Choroid plexus epithelial cell (primary cell): Measurements from ENCODE around the gene LCN10.
A peak's percentile ranks its signal among the peaks of the same experiment; 100 is the strongest.
"Not testable (repeated sequence)": the region's sequence is repeated elsewhere in the genome, so short reads cannot be mapped to it uniquely, and the experiment has no call there.

ENCODE experiments used
- DNase-seq: peaks from one replicate; pipeline ENCODE4 v3.0.0-alpha.2; 2010; ENCODE audit warnings: low read depth
- H3K4me3 ChIP-seq: 2 replicates; pipeline ENCODE4 v1.5.1; 2011; ENCODE audit warnings: low read depth, mild to moderate bottlenecking, control low read depth, low read length, moderate library complexity
- TF ChIP-seq, protein P1 (sequence below): conservative IDR thresholded peaks from 2 replicates; pipeline ENCODE4 v1.5.1; 2011; ENCODE audit warnings: low read depth, mild to moderate bottlenecking, control low read depth, inconsistent platforms, low read length, moderate library complexity

Gene LCN10

DNA sequence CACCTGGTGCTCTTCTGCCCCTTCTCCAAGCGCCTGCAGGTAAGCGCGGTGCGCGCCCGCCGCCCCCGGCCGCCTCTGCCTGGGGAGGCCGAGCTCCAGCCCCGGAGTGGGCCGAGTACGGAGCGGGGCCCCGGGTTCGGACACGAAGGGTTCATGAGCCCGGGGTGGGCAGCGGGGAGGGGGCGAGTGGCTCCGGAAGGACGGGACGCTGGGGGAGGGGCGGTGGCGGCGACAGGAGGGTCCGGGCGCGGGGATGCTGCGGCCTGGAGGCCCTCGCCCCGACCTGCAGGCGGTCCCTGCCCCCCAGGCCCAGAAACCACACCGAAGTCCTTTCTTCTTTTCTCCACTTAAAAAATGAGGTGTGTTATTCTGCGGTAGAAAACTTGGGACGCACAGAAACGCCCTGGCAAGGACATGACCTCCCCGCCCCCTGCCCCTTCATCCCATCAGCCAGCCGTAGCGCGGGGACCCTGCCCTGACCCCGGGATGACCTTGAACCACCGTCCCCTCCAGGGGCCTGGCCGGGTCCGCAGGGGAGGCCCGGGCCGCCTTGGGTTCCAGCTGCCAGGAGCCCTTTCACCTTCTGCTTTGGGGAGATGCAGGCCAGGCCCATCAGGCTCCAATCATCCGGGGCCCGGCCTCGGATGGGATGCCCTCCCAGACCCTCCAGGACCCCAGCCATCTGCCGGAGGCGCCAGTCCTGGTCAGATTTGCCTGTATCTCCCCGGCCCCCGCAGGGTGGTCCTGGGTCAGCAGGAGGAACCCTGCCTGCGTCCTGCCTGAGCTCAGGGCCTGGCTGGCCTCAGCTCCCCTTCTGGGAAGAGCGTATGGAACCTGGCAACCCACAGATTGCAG, 29.8 kb downstream of the LCN10 start:
- TF ChIP-seq, protein P1, sequence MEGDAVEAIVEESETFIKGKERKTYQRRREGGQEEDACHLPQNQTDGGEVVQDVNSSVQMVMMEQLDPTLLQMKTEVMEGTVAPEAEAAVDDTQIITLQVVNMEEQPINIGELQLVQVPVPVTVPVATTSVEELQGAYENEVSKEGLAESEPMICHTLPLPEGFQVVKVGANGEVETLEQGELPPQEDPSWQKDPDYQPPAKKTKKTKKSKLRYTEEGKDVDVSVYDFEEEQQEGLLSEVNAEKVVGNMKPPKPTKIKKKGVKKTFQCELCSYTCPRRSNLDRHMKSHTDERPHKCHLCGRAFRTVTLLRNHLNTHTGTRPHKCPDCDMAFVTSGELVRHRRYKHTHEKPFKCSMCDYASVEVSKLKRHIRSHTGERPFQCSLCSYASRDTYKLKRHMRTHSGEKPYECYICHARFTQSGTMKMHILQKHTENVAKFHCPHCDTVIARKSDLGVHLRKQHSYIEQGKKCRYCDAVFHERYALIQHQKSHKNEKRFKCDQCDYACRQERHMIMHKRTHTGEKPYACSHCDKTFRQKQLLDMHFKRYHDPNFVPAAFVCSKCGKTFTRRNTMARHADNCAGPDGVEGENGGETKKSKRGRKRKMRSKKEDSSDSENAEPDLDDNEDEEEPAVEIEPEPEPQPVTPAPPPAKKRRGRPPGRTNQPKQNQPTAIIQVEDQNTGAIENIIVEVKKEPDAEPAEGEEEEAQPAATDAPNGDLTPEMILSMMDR: no peak
- peak overlapping the region; percentile 26 for H3K4me3 ChIP-seq

DNA sequence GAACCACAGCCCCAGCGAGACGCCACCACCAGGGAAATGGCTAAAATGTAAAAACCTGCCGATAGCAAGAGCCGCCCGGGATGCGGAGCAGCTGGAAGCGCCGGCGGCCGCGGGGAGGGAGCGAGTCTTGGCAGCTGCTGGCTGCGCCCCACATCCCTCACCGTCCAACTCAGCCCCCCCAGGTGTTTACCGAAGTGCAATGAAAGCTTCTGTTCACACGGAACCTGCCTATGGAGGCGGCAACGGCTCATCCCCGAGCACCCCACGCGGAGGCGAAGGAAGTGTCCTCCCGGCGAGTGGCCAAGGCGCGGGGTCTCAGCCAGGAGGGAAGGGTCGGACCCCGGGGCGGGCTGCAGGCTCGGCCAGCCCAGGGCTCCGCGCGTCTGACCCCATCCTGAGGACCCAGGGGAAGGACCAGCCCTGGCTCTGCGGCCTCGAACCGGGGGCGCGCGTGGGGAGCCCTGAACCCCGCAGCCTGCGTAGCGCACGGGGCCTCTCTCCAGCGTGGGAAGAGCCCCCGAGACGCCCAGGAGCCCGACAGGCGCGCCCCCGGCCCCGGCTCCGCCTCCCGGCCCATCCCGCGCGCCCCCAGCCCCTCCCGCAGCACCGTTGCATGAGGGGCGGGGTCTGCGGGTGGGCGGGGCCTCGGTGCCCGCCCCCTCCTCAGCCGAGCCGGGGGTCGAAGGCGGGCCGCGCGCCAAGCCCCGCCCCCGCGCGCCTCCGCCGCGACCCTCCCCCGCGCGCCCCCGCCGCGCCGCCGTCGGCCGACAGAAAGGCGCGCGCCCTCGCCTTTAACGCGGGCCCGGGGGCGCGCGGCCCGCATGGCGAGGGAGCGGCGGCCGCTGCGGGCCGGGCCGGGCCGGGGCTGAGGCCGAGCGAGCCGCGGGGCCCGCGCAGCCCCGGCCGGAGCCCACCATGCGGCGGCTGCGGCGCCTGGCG, 30.7 kb downstream of the LCN10 start, which contains the start of gene DIPK1B:
TSS of gene DIPK1B (plus strand) at position 822 of the 939 bp plus-strand sequence. CDS start at position 916, 94 bp downstream.
- TF ChIP-seq, protein P1: no peak
- DNase-seq: no peak
- peak within 1 kb of the TSS; percentile 26 for H3K4me3 ChIP-seq

More for the DNA sequence above, 29.8 kb downstream of the LCN10 start:
- no peak for DNase-seq

DNA sequence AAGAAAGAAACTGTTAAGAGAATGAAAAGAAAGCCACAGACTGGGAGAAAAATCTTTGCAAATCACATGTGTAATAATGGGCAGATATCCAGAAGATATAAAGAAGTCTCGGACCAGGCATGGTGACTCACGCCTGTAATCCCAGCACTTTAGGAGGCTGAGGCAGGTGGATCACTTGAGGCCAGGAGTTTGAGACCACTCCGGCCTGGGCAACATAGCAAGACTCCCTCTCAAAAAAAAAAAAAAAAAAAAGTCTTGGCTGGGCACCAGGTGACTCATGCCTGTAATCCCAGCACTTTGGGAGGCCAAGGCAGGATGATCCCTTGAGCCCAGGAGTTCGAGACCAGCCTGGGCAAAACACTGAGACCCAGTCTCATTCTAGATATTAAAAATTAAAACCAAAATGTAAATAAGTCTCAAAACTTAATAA, 31.5 kb downstream of the LCN10 start:
- H3K4me3 ChIP-seq: not testable (repeated sequence)
- peak; percentile 74 for DNase-seq

DNA sequence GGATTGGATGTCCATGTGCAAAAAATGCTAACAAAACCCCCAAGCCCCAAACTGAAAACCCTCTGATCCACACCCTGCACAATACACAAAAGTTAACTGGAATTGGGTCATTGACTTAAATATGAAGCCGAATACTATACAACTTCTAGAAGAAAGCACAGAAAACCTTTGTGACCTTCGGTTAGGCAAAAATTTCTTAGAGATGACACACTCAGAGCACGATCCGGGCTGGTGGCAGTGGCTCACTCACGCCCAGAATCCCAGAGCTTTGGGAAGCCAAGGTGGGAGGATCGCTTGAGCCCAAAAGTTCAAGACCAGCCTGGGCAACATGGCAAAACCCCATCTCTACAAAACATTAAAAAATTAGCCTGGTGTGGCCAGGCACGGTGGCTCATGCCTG, 32.2 kb downstream of the LCN10 start:
- TF ChIP-seq, protein P1: no peak
- no peak overlapping the region for H3K4me3 ChIP-seq
- no peak for DNase-seq

DNA sequence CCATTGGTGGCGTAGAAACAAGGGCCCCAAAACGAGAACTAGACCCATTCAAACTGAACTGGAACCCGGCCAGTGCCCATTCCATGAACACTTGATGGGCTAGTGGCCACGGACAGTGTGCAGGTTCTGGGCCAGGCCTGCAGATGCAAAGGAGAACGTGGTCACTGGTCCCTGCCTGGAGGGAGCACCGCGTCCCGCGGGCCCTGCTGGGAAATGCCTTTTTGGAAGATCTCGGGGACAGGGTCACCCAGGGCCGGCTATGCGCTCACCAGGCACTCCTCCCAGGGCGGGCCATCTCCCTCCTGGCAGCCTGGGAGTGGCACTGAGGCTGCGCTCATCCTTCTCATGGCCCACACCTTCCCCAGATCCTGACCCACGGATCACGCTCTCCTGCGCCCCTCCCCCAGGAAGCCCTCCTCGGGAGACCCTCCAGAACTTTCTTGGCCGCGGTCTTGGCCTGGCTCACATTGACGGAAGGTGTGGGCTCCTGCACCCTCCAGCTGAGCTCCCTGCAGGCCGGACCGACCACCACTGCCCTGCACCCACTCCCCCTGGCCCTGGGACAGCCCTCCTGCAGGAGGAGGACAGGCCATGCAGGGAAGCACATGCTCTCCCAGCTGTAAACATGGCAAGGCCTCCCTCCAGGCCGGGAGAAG, 33.2 kb downstream of the LCN10 start:
- H3K4me3 ChIP-seq: no peak overlapping the region
- TF ChIP-seq, protein P1: no peak
- DNase-seq: no peak

DNA sequence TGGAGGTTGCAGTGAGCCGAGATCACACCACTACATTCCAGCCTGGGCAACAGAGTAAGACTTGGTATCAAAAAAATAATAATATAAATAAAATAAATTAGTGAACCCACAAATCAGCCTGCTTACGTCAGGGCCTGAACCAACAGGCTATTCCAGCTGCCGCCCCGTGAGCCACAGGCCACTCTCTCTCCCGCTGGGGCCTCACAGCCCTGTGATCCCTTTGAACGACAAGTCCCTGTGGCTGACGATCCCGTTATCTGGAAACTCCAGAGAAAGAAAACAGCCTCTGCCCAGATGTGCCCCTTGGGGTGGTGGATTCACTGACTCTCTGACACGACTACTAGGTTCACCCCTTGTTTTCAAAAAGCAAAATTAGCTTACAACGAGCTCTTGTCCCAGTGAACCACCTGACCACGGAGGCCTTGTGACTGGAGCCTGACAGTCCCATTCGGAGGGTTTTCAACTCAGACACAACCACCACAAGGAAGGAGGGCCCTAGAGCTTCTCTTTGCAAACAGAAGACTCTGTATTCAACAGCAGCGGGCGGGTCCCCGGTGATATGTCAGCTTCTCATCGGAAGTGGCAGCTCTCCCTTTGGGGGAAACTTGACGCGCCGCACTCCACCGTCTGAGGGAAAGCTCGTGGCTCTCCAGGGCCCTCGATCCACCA, 34.8 kb downstream of the LCN10 start:
- H3K4me3 ChIP-seq: no peak overlapping the region
- DNase-seq: no peak
- TF ChIP-seq, protein P1: no peak
